Activated naive CD8-positive, alpha-beta T cell treated with anti-CD3 and anti-CD28 coated beads, Interleukin-2, amount 10 ng/mL, durations not matched to agents 7 days and 5 days (primary cell): ENCODE measurements around the gene ZSCAN30. TPM values are rescaled to one million over a fixed set of nuclear protein-coding genes. Genes with fewer than 3 reads are reported as not detected.

Experiments used
- ATAC-seq: fragments of 150-1000 bp; cut with Tn5 transposase; one replicate; pipeline ENCODE4 v1.10.0; 2021; ENCODE audit warnings: low read depth, moderate library complexity
- POLR2A ChIA-PET: fragments of 350-600 bp; sonication (Branson Sonifier 250); formaldehyde crosslinking; loops from one replicate; lab custom pipeline; 2021; ENCODE audit warnings: antibody characterized with exemption; lab: Charles Lee
- DNase-seq: peaks from one replicate; pipeline ENCODE4 v3.0.0; 2021
- H3K27ac Mint-ChIP-seq: one replicate; pipeline ENCODE4 v1.8.0; 2022; ENCODE audit warnings: mild to moderate bottlenecking, mixed read lengths
- H3K27me3 Mint-ChIP-seq: one replicate; pipeline ENCODE4 v1.8.0; 2022; ENCODE audit warnings: mild to moderate bottlenecking, moderate library complexity, mixed read lengths
- H3K36me3 Mint-ChIP-seq: one replicate; pipeline ENCODE4 v1.8.0; 2021; ENCODE audit warnings: mild to moderate bottlenecking, mixed read lengths
- H3K4me1 Mint-ChIP-seq: one replicate; pipeline ENCODE4 v1.8.0; 2021; ENCODE audit warnings: mixed read lengths
- H3K4me3 Mint-ChIP-seq: one replicate; pipeline ENCODE4 v1.8.0; 2022; ENCODE audit warnings: mild to moderate bottlenecking, moderate library complexity, mixed read lengths
- H3K9me3 Mint-ChIP-seq: one replicate; pipeline ENCODE4 v1.8.0; 2021; ENCODE audit warnings: mixed read lengths
- total RNA-seq, 2 experiments: library from RNA; stranded (reverse); gene quantifications; one replicate each; pipeline ENCODE4 v1.2.3, GENCODE V29; 2021

ZSCAN30 gene
- 10 to 100 TPM; 18.8 to 23.5 TPM for total RNA-seq

DNA sequence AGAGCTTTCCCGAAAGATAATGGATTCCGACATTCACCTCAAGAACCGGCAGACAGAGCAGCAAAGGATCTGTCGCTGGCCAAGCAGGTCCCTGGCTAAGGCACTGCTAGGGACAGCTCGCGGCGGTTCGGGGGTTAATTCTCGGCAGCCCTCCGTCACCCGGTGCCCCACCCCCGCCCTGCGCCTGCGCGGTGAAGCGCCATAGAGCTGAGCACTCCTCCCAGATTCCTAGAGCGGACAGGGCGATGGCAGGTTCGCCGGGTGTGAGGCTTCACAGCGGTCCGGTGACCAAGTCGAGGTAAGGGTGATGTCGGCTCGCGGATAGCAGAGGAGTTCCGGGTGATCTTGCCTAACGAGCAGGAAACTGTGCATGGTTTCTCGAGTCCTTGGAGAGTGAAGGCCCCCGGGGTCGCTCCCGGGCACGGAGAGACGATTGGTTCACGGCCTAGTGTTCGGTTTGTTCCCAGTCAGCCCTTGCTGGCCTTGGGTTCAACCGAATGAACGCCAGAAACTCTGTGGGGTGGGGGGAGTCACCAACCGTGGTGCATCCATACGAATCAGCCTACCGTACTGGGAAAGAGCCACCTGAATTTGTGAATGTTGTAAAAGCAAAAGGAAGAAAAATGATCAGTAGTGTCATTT, at the start of gene ZSCAN30:
ZSCAN30 (minus strand) TSS at position 136 of the 642 bp plus-strand sequence. CDS start 25,877 bp downstream, outside the sequence.
- peaks cover 39% of the 10 kb centered on the region for H3K4me1 Mint-ChIP-seq
- H3K9me3 Mint-ChIP-seq = peaks cover 16% of the 10 kb centered on the region
- DNase-seq (peak; percentile 96), ATAC-seq (peak; percentile 97)
- POLR2A ChIA-PET = interaction anchor here (0.6 to 2.3 kb wide), 12 partner anchors 16 to 839 kb away, joined by 3 to 21 read pairs (median 4); partner anchors contain the start of genes INO80C, SLC39A6, ZNF24 and ZNF397
- no peaks in the 10 kb centered on the region for H3K27me3 Mint-ChIP-seq
- peak within 1 kb of the TSS; percentile 88 for H3K27ac Mint-ChIP-seq
- peak within 1 kb of the TSS; percentile 99 for H3K4me3 Mint-ChIP-seq
- H3K36me3 Mint-ChIP-seq = peaks cover 68% of the 10 kb centered on the region

DNA sequence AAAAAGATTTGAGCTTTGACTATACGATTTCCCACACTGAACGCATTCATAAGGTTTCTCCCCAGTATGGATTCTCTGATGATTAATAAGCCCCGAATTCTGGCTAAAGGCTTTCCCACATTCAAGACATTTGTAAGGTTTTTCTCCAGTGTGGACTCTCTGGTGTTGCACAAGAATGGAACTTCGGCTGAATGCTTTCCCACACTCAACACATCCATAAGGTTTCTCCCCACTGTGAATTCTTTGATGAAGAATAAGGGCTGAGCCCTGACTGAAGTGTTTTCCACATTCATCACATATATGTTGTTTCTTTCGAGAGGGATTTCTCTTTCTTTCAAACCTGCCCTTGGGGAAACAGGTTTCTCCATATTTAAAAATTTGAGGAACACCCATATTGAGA, 47.3 kb upstream of the ZSCAN30 start:
- Mint-ChIP-seq H3K9me3 (no peaks in the 10 kb centered on the region), H3K27me3 (no peaks in the 10 kb centered on the region), H3K4me1 (peaks cover 8% of the 10 kb centered on the region), H3K27ac (no peak overlapping the region), H3K36me3 (peaks cover 71% of the 10 kb centered on the region), H3K4me3 (no peak overlapping the region)
- no peak for DNase-seq
- POLR2A ChIA-PET = no interaction called here
- ATAC-seq = no peak

DNA sequence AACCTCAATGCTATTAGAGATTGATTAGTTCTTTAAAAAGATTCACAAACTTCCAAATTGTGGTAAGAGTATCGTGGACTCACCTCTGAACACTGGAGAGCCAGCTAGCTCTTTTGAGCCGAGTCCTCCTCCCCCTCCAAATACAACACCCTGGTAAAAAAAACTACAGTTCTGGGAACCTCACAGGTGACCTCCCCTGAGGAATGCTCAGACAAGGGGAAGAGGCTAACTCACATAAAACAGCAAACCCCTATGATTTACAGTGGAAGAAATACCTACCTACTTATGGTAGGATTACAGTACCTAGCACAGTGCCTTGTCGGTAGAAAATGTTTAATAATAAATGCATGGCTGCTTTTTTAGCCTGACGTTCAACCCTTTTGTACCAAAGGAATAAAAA, 45.8 kb upstream of the ZSCAN30 start:
- H3K27ac Mint-ChIP-seq = no peak overlapping the region
- peaks cover 5% of the 10 kb centered on the region for H3K4me1 Mint-ChIP-seq
- H3K27me3 Mint-ChIP-seq = no peaks in the 10 kb centered on the region
- POLR2A ChIA-PET = no interaction called here
- ATAC-seq (no peak), DNase-seq (no peak)
- no peak overlapping the region for H3K4me3 Mint-ChIP-seq
- no peaks in the 10 kb centered on the region for H3K9me3 Mint-ChIP-seq
- peaks cover 72% of the 10 kb centered on the region for H3K36me3 Mint-ChIP-seq

DNA sequence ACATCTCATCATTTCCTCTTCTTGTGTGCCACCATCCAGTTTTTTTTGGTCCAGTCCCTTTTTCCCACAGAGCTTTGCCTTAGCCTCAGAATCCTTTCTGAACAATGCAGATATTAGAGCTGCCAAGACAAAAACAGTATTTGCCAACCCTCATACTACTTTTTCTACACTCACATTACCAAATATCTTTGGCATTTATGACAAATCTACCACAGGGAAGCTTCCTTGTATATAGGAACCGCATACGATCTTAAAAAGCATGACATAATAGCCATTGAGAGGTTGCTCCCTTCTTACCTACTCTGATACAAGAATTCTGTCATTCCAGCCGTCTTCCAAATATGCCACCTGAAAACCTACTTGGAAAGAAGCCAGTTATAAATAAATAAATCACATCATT, 44.8 kb upstream of the ZSCAN30 start:
- Mint-ChIP-seq H3K27me3 (no peaks in the 10 kb centered on the region), H3K36me3 (peaks cover 69% of the 10 kb centered on the region), H3K4me3 (no peak overlapping the region), H3K4me1 (peaks cover 1% of the 10 kb centered on the region), H3K9me3 (no peaks in the 10 kb centered on the region), H3K27ac (no peak overlapping the region)
- POLR2A ChIA-PET = interaction anchor here (0.7 kb wide), 1 partner anchor 9 kb away, joined by 3 read pairs; the partner anchor contains the start of gene ZNF24
- ATAC-seq = no peak
- no peak for DNase-seq

DNA sequence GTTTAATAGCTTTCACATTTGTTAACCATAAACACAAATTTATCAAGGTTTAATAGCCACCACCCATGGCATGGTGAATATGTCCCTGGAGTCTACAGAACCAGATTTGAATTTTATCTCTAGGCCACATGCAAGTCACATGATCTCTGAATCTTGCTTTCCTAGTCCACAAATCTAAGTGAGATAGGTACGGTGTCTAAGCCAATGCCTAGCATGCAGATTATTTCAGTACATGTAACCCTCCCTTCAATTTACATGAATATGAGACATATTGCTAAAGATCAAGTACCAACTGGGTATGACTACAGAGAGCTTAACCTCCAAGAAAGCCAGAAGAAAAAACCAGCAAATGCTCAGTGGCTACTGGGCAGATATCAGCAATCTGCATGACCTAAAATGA, 44.2 kb upstream of the ZSCAN30 start:
- DNase-seq (no peak), ATAC-seq (no peak)
- POLR2A ChIA-PET = no interaction called here
- no peaks in the 10 kb centered on the region for H3K9me3 Mint-ChIP-seq
- no peak overlapping the region for H3K27ac Mint-ChIP-seq
- H3K36me3 Mint-ChIP-seq = peaks cover 63% of the 10 kb centered on the region
- H3K4me3 Mint-ChIP-seq = no peak overlapping the region
- no peaks in the 10 kb centered on the region for H3K27me3 Mint-ChIP-seq
- peaks cover 1% of the 10 kb centered on the region for H3K4me1 Mint-ChIP-seq

DNA sequence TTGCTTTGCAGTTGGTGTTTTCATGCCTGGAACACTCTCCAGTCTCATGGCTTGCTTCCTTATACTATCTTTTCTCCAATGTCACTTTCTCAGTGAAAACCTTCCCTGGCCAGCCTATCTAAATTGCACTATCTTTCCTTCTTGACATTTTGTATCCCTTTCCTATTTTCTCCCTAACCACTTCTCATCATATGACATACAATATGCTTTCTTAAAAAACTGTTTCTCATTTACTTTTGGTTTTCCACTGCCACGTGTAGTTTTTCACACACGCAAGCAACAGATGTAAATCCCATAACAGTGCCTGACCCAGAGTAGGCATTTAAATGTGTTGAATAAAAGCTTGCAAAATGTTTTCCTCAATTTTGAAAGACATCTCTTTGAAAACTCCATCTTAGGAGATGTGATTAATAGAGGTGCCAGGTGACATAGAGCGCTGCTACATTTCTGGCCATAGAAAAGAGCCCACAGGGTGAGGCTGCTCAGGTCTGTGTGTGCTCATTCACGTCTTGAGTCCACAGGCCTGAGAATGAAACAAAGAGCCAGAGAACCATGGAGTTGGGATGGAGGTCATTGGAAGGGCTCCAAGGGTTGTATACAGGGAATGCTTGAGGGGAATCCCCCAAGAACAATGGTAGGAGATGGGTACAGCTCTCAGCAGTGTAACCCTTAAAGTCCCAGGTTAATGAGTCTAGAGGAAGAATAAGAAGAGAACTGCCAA, 41.5 kb upstream of the ZSCAN30 start:
- Mint-ChIP-seq H3K36me3 (peaks cover 41% of the 10 kb centered on the region), H3K9me3 (peaks cover 1% of the 10 kb centered on the region), H3K4me1 (no peaks in the 10 kb centered on the region), H3K4me3 (no peak overlapping the region), H3K27me3 (no peaks in the 10 kb centered on the region), H3K27ac (no peak overlapping the region)
- ATAC-seq (no peak), DNase-seq (no peak)
- POLR2A ChIA-PET = no interaction called here

DNA sequence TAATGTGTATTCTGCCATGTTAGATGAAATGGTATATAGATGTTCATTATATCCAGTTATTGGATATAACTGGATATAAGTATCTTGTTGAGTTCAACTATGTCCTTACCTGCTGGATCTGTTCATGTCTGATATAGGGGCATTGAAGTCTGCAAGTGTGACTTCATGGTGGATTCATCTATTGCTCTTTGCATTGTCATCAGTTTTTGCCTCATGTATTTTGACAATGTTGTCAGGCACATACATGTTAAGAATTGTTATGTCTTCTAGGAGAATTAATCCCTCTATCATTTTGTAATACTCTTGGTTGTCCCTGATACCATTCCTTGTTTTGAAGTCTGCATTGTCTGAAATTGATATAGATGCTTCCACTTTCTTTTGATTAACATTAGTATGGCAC, 38.8 kb upstream of the ZSCAN30 start:
- Mint-ChIP-seq H3K36me3 (peaks cover 20% of the 10 kb centered on the region), H3K9me3 (peaks cover 1% of the 10 kb centered on the region), H3K27me3 (no peaks in the 10 kb centered on the region), H3K4me1 (no peaks in the 10 kb centered on the region), H3K4me3 (no peak overlapping the region), H3K27ac (no peak overlapping the region)
- POLR2A ChIA-PET = no interaction called here
- ATAC-seq (no peak), DNase-seq (no peak)

DNA sequence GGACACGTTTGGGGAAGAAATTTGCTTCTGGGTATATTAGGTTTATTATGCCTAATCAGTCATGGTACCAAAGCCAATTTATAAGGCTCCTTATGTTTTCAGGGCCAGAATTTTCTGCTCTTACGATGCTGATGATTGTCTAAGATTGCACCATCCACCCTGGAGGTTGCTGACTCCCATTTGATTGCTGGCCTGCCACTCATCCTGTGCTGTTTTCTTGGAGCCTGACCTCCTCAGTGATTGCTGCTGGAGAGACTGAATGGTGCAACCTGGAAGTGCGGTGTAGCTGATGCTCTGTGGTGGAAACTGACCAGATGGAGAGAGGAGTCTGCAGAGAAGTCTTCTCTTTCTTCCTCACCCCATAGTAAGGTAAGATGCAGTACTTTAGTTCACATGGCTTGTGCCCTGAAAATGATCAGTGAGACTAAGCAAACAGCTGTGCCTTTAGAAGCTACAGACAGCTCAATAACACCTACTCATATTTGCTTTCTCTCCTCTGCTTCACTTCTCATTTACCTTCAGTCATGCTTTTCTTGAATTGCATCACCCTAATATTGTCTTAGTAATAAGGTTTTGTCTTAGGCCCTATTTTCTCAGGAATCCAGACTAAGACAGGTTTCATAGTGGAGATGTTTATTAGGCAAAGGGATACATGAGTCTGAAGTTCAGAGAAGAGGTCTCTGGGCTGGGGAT, 36.8 kb upstream of the ZSCAN30 start:
- POLR2A ChIA-PET = no interaction called here
- no peaks in the 10 kb centered on the region for H3K4me1 Mint-ChIP-seq
- H3K36me3 Mint-ChIP-seq = peaks cover 4% of the 10 kb centered on the region
- H3K4me3 Mint-ChIP-seq = no peak overlapping the region
- no peak overlapping the region for H3K27ac Mint-ChIP-seq
- DNase-seq (no peak), ATAC-seq (no peak)
- H3K27me3 Mint-ChIP-seq = no peaks in the 10 kb centered on the region
- peaks cover 3% of the 10 kb centered on the region for H3K9me3 Mint-ChIP-seq

GRCh38 chr18:35324926-35325655, 35.1 kb upstream of the ZSCAN30 start:
- Mint-ChIP-seq H3K36me3 (peaks cover 4% of the 10 kb centered on the region), H3K4me1 (no peaks in the 10 kb centered on the region), H3K4me3 (no peak overlapping the region), H3K9me3 (peaks cover 3% of the 10 kb centered on the region), H3K27me3 (no peaks in the 10 kb centered on the region), H3K27ac (no peak overlapping the region)
- ATAC-seq = no peak
- no peak for DNase-seq
- POLR2A ChIA-PET = no interaction called here

DNA sequence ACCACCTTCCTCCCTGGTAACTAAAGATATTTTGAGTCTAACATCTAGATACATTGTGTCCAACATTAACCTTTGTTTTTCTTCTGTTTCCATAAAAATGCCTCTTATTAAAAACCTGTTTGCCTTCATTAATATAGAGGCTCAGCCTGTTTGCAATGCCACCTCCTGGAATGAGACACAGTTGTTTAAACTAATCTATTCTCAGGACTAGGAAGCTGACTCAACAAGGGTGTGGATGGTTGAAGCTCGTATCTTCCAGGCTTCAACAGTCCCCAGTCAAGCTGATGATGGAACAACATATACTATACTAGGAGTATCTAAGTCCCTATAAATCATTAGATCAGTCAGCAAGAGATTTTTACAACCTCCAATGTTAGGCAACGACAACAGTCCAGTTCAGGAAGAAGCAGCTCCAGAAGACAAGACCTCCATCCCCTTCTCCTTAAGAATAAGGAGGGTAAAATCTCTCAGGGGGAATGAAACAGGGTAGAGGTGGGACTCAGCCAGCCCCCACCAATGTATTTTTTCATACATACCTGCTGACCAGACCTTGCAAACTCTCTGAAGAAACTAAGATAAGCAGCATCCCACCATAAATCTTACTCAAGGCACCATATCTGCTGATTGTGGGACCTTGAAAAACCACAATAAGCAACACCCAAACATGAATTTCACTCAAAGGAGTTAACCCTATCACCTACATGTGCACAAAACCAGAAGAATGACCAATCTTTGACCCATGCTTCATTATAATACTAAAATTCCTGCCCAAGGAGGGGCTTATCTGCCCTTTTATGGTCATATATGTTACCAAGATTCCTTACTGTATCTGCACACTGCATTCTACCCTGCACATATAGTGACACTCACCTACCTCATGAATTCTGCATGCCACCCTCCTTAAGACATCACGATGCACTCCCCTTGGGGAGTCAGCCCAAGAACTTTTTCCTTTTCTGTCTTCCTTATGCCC, 32.7 kb upstream of the ZSCAN30 start:
- no peak for ATAC-seq
- Mint-ChIP-seq H3K4me3 (no peak overlapping the region), H3K27ac (no peak overlapping the region), H3K9me3 (peaks cover 2% of the 10 kb centered on the region), H3K36me3 (peaks cover 2% of the 10 kb centered on the region), H3K4me1 (no peaks in the 10 kb centered on the region), H3K27me3 (no peaks in the 10 kb centered on the region)
- DNase-seq = no peak
- POLR2A ChIA-PET = no interaction called here

DNA sequence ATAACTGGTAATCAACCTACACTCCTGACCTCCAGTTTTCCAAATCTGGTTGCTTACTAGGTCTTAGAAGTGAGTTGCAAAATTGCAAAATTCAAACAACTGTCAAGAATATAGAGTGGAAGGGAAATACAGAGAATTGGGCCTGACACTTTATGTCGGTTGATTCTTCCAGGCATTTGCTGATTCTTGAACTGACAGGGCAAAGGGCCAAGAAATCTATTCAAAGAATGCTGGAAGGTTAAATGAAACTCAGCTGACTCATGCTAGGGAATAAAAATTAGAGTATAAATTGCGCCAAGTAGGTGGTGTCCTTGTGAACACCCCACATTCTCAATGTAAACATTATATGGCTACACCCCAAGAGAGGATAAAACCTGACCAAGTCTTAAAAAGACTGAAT, 21.5 kb upstream of the ZSCAN30 start:
- peaks cover 39% of the 10 kb centered on the region for H3K9me3 Mint-ChIP-seq
- H3K4me3 Mint-ChIP-seq = no peak overlapping the region
- peaks cover 2% of the 10 kb centered on the region for H3K27me3 Mint-ChIP-seq
- no peak for ATAC-seq
- peaks cover 36% of the 10 kb centered on the region for H3K36me3 Mint-ChIP-seq
- no peak for DNase-seq
- H3K4me1 Mint-ChIP-seq = no peaks in the 10 kb centered on the region
- H3K27ac Mint-ChIP-seq = no peak overlapping the region
- POLR2A ChIA-PET = no interaction called here

GRCh38 chr18:35306588-35307250, 16.7 kb upstream of the ZSCAN30 start:
- ATAC-seq (no peak), DNase-seq (no peak)
- POLR2A ChIA-PET = no interaction called here
- H3K27me3 Mint-ChIP-seq = peaks cover 2% of the 10 kb centered on the region
- peaks cover 47% of the 10 kb centered on the region for H3K9me3 Mint-ChIP-seq
- no peak overlapping the region for H3K27ac Mint-ChIP-seq
- H3K4me1 Mint-ChIP-seq = no peaks in the 10 kb centered on the region
- no peak overlapping the region for H3K4me3 Mint-ChIP-seq
- H3K36me3 Mint-ChIP-seq = peaks cover 69% of the 10 kb centered on the region
